T follicular helper cell (primary cell): ENCODE measurements around the gene PON3.
"Not testable (repeated sequence)": the region's sequence is repeated elsewhere in the genome, so short reads cannot be mapped to it uniquely, and the experiment has no call there.

Experiments
- DNase-seq: peaks from one replicate; pipeline ENCODE4 v3.0.0-alpha.2; 2020; ENCODE audit warnings: low read depth

Gene PON3

GRCh38 chr7:95412075-95412474 is 15.9 kb upstream of the PON3 start:
- DNase-seq, result no peak

- no peak for DNase-seq
Observed at GRCh38 chr7:95411666-95412065, 15.5 kb upstream of the PON3 start.

- DNase-seq, result no peak
Observed at GRCh38 chr7:95411036-95411435, 14.9 kb upstream of the PON3 start.

- no peak for DNase-seq
Observed at GRCh38 chr7:95407751-95408150, 11.6 kb upstream of the PON3 start.

GRCh38 chr7:95405800-95406199 is 9.6 kb upstream of the PON3 start:
- DNase-seq, result no peak

- no peak for DNase-seq
Observed at GRCh38 chr7:95405208-95405607, 9.0 kb upstream of the PON3 start.

- DNase-seq, result no peak
Observed at GRCh38 chr7:95404316-95404865, 8.2 kb upstream of the PON3 start.

- no peak for DNase-seq
Observed at GRCh38 chr7:95398155-95398940, 2.2 kb upstream of the PON3 start.

- DNase-seq, result no peak
Observed at GRCh38 chr7:95397381-95397780, 1.2 kb upstream of the PON3 start.

GRCh38 chr7:95395755-95396135 is 430 bp downstream of the PON3 start:
- no peak for DNase-seq

GRCh38 chr7:95394370-95394769 is 1.8 kb downstream of the PON3 start:
- DNase-seq, result no peak

GRCh38 chr7:95391761-95392160 is 4.4 kb downstream of the PON3 start:
- DNase-seq, result no peak

GRCh38 chr7:95389516-95389915 is 6.7 kb downstream of the PON3 start:
- DNase-seq, result no peak

- DNase-seq, result not testable (repeated sequence)
Observed at GRCh38 chr7:95379457-95379856, 16.7 kb downstream of the PON3 start.

GRCh38 chr7:95376632-95377400 is 19.4 kb downstream of the PON3 start:
- DNase-seq, result no peak

GRCh38 chr7:95375591-95376257 is 20.5 kb downstream of the PON3 start:
- DNase-seq, result no peak

GRCh38 chr7:95373323-95373722 is 22.9 kb downstream of the PON3 start:
- no peak for DNase-seq

- DNase-seq, result no peak
Observed at GRCh38 chr7:95368235-95368634, 27.9 kb downstream of the PON3 start.

GRCh38 chr7:95367606-95368005 is 28.6 kb downstream of the PON3 start:
- no peak for DNase-seq

- DNase-seq, result no peak
Observed at GRCh38 chr7:95365151-95365550, 31.0 kb downstream of the PON3 start.

- DNase-seq, result no peak
Observed at GRCh38 chr7:95357623-95358022, 38.6 kb downstream of the PON3 start.

GRCh38 chr7:95342642-95343307 is 53.4 kb downstream of the PON3 start:
- DNase-seq, result no peak
